Spleen (tissue), 11 donors: Measurements from ENCODE around the gene TBX4. TPM values are rescaled to one million over a fixed set of nuclear protein-coding genes. Genes with fewer than 3 reads are reported as not detected.

Experiments
- DNase-seq: peaks from one replicate; pipeline ENCODE4 v3.0.0-alpha.2; 2020
- H3K27ac ChIP-seq, 8 donors: fragments of 200-600 bp; sonication (generic) in 7 of 8; 1 replicate in 4 of 8; 2 replicates in 4 of 8; pipeline versions ENCODE4 v1.5.0 to v1.8.0; 2016 to 2021; ENCODE audit warnings: inconsistent platforms in 4 of 8, mild to moderate bottlenecking in 4 of 8, moderate library complexity in 1 of 8
- H3K27me3 ChIP-seq, 7 donors: fragments of 200-600 bp; sonication (generic) in 6 of 7; replicated peaks in 1 of 7; 1 replicate in 4 of 7; 2 replicates in 3 of 7; pipeline versions ENCODE4 v1.5.0 to v1.8.0; 2016 to 2021; ENCODE audit warnings: inconsistent platforms in 3 of 7, mild to moderate bottlenecking in 1 of 7
- H3K36me3 ChIP-seq, 6 donors: fragments of 200-600 bp; sonication (generic) in 5 of 6; 1 replicate in 4 of 6; 2 replicates in 2 of 6; pipeline versions ENCODE4 v1.5.0 to v1.8.0; 2016 to 2021; ENCODE audit warnings: inconsistent platforms in 2 of 6
- H3K4me1 ChIP-seq, 6 donors: fragments of 200-600 bp; sonication (generic) in 5 of 6; 1 replicate in 3 of 6; 2 replicates in 3 of 6; pipeline versions ENCODE4 v1.5.0 to v1.8.0; 2016 to 2021; ENCODE audit warnings: inconsistent platforms in 3 of 6
- H3K4me3 ChIP-seq, 8 donors: fragments of 200-600 bp; sonication (generic) in 7 of 8; 1 replicate in 4 of 8; 2 replicates in 4 of 8; pipeline versions ENCODE4 v1.5.0 to v1.8.0; 2016 to 2021; ENCODE audit warnings: inconsistent platforms in 4 of 8, mild to moderate bottlenecking in 4 of 8, moderate library complexity in 2 of 8
- H3K9me3 ChIP-seq, 8 donors: fragments of 200-600 bp; sonication (generic) in 7 of 8; 1 replicate in 4 of 8; 2 replicates in 4 of 8; pipeline versions ENCODE4 v1.5.0 to v1.8.0; 2016 to 2021; ENCODE audit warnings: inconsistent platforms in 4 of 8
- POLR2A ChIP-seq, 3 donors: fragments of 450-650 bp; IDR thresholded peaks; one replicate each; pipeline ENCODE4 v1.5.1; 2017; ENCODE audit warnings: antibody characterized with exemption in 3 of 3, mild to moderate bottlenecking in 1 of 3
- POLR2AphosphoS5 ChIP-seq, 3 donors: sonication (generic); formaldehyde crosslinking; IDR thresholded peaks; one replicate each; pipeline ENCODE4 v1.5.1; 2017; ENCODE audit warnings: antibody characterized with exemption in 3 of 3
- WGBS, 5 donors: extraction: QIAGEN DNeasy Blood & Tissue Kit in 3 of 5; methylation state at CpG; one replicate each; pipeline versions ENCODE4 v1.1.5 to v1.1.7; 2013 to 2018; 5-methylcytosine and 5-hydroxymethylcytosine counted together
- intact Hi-C: fragments of 100-400 bp; cut with DNase I; formaldehyde crosslinking; loops from one replicate; pipeline ENCODE4 v1.15.0; 2023; ENCODE audit warnings: low total_unique reads
- polyA plus RNA-seq, 3 donors: library from polyadenylated mRNA; stranded (reverse); fragments of 200-250 nt; gene quantifications; one replicate each; pipeline ENCODE4 v1.2.1, GENCODE V29; 2013
- total RNA-seq, 7 donors: library from RNA; depleted of rRNA in 3 of 7; stranded (reverse); fragments of >200 nt in 3 of 7; fragmentation: NEBNext Ultra II Directional in 4 of 7; extraction: Animal tissue kit (Norgen Biotek cat#: 25700) in 4 of 7; gene quantifications; one replicate each; pipeline versions ENCODE4 v1.1.0 to v1.2.1, GENCODE V29; 2016 to 2021
- TF ChIP-seq, protein P1 (sequence below), 11 experiments: fragments of 200-600 bp in 7 of 11; fragments of 450-650 bp in 4 of 11; sonication (generic) in 4 of 11; IDR thresholded peaks in 8 of 11; conservative IDR thresholded peaks in 3 of 11; 1 replicate in 7 of 11; 2 replicates in 4 of 11; pipeline versions ENCODE4 v1.4.0 to v1.8.0; 2016 to 2021; ENCODE audit warnings: antibody characterized with exemption in 11 of 11, inconsistent platforms in 4 of 11, mild to moderate bottlenecking in 1 of 11
- donor health status: healthy with polysubstance abuse.
- donor health status: DM: no; HTN: no; CAD: no; lungs with moderate emphysema.
- donor health status: DM: no; HTN: no; CAD: no.
- donor health status: Bipolar disorder and iron deficiency.
- donor health status: healthy.
- donor health status: DM: no; HTN: no; CAD: no.
- donor health status: DM: yes; HTN: yes; CAD: no.

The TBX4 gene
- total and polyA plus RNA-seq, 10 donors = not detected

DNA sequence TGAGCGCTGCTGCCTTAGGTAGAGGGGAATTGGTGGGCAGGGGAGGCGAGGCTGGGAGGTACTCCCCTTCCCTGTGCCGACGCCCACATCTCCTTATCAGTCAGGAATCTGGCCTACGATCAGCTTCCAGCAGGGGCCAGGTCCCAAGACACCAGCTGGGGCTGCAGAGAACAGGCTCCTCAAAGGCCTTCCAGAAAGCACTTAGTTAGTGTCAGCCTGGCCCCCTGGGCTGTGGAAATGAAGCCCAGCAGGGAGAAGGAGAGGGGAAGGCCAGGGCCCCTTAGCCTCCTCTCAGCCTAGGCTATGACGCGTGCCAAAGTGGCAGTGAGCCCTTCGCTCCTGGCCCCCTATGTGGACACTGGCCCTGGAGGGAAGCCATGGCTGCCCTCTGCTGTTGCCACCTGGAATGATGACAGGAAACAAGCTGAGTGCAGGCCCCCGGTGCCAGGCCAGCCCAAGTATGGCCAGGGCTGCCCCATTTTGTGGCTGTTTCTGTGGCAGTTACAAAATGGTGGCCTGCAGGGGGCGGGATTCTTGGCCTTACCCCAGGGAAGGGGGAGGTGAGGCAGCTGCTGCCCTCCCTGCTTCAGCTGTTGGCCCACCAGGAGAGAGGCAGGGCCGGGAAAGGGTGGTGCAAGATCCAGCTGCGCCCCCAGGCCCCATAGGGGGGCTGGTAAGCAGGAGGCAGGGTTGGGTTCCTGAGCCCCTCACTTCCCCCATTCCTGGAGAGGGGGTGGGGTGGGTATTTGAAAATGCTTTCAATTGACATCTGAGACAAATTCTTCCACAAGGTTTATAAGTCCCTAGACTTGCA, 11.3 kb downstream of the TBX4 start:
- intact Hi-C loops = no loop called here
- Histone ChIP-seq H3K4me1 (peaks cover 0 to 25% (median 7%) of the 10 kb centered on the region in 6 donors), H3K27ac (no peak overlapping the region), H3K27me3 (peaks cover 2 to 76% (median 45%) of the 10 kb centered on the region in 7 donors), H3K4me3 (no peak overlapping the region), H3K9me3 (no peaks in the 10 kb centered on the region), H3K36me3 (no peaks in the 10 kb centered on the region)
- WGBS, 5 donors = 78 to 90% (median 83%) methylated on average over 9 to 12 of the region's 12 CpGs
- TF ChIP-seq POLR2AphosphoS5 (IDR thresholded peaks at IDR 0.05) (no peak), POLR2A (IDR thresholded peaks at IDR 0.05) (no peak)
- TF ChIP-seq, protein P1, sequence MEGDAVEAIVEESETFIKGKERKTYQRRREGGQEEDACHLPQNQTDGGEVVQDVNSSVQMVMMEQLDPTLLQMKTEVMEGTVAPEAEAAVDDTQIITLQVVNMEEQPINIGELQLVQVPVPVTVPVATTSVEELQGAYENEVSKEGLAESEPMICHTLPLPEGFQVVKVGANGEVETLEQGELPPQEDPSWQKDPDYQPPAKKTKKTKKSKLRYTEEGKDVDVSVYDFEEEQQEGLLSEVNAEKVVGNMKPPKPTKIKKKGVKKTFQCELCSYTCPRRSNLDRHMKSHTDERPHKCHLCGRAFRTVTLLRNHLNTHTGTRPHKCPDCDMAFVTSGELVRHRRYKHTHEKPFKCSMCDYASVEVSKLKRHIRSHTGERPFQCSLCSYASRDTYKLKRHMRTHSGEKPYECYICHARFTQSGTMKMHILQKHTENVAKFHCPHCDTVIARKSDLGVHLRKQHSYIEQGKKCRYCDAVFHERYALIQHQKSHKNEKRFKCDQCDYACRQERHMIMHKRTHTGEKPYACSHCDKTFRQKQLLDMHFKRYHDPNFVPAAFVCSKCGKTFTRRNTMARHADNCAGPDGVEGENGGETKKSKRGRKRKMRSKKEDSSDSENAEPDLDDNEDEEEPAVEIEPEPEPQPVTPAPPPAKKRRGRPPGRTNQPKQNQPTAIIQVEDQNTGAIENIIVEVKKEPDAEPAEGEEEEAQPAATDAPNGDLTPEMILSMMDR (IDR thresholded peaks at IDR 0.05 in 8 of 11, conservative IDR thresholded peaks at IDR 0.05 in 3 of 11) = no peak
- DNase-seq = peak; percentile 60

DNA sequence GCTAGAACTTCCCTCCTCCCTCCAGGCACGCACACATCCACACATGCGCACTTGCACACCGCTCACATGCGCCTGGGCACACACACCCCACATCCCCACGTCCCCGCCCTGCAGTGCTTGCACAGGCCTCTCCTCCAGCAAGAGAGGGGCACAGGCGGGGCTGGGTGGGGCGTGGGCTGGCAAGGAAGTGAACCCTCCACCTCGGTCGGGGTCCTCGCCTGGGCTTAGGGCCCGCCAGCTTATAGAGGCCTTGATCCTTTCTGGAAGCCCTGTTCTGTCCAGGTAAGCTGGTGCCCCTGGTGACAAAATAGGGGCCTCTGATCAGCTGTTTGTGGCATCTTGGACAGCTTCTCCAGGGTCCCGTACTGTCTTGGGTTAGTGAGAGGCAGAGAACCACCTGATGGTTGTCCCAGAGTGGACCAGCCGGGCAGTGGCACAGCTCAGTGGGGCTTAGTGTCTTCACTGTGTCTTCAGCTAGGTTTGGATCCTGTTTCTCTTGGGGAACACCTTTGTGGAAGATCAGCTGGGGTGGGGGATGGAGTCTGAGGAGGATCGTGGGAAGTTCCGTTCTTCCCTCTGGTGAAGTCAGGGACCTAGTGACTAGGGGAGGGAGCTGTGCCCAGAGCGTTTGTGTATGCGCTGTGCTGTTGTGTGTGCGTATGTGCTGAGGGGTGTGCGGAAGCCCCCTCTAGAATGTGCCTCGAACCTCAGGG, 12.1 kb downstream of the TBX4 start:
- 81 to 88% (median 85%) methylated on average over 19 to 21 of the region's 21 CpGs for WGBS, 5 donors
- Histone ChIP-seq H3K36me3 (no peaks in the 10 kb centered on the region), H3K4me3 (no peak overlapping the region), H3K9me3 (no peaks in the 10 kb centered on the region), H3K27me3 (peaks cover 2 to 71% (median 37%) of the 10 kb centered on the region in 7 donors), H3K4me1 (peaks cover 0 to 24% (median 7%) of the 10 kb centered on the region in 6 donors), H3K27ac (no peak overlapping the region)
- TF ChIP-seq, protein P1 (IDR thresholded peaks at IDR 0.05 in 8 of 11, conservative IDR thresholded peaks at IDR 0.05 in 3 of 11) = no peak
- TF ChIP-seq POLR2AphosphoS5 (IDR thresholded peaks at IDR 0.05) (no peak), POLR2A (IDR thresholded peaks at IDR 0.05) (no peak)
- DNase-seq = peak; percentile 56
- intact Hi-C loops = no loop called here

GRCh38 chr17:61464843-61465180, 12.6 kb downstream of the TBX4 start:
- H3K36me3 ChIP-seq = no peaks in the 10 kb centered on the region
- H3K4me3 ChIP-seq = no peak overlapping the region
- WGBS, 5 donors = 52 to 64% (median 62%) methylated on average over 3 of the region's 3 CpGs
- H3K9me3 ChIP-seq = no peaks in the 10 kb centered on the region
- H3K27me3 ChIP-seq = peaks cover 2 to 71% (median 32%) of the 10 kb centered on the region in 7 donors
- no peak for TF ChIP-seq POLR2AphosphoS5 (IDR thresholded peaks at IDR 0.05)
- no peak for TF ChIP-seq POLR2A (IDR thresholded peaks at IDR 0.05)
- TF ChIP-seq, protein P1 (IDR thresholded peaks at IDR 0.05 in 8 of 11, conservative IDR thresholded peaks at IDR 0.05 in 3 of 11) = no peak
- no peak for DNase-seq
- H3K4me1 ChIP-seq = peaks cover 0 to 24% (median 7%) of the 10 kb centered on the region in 6 donors
- intact Hi-C loops = no loop called here
- H3K27ac ChIP-seq = no peak overlapping the region
